HTR-8/SVneo (cell line): Measurements from ENCODE around the gene IDH2.
A peak's percentile ranks its signal among the peaks of the same experiment; 100 is the strongest.

Experiments
- DNase-seq: peaks from one replicate; pipeline ENCODE4 v3.0.0; 2011; ENCODE audit warnings: low spot score, mixed read lengths; ENCODE audit not compliant: insufficient read length
- FAIRE-seq: peaks from 2 replicates; lab custom pipeline; 2011; peaks lifted over from hg19 to GRCh38; lab: Jason Lieb, UNC

IDH2 gene

GRCh38 chr15:90049666-90050604 lies 52.3 kb downstream of the IDH2 start:
- DNase-seq = no peak
- no peak for FAIRE-seq

DNA sequence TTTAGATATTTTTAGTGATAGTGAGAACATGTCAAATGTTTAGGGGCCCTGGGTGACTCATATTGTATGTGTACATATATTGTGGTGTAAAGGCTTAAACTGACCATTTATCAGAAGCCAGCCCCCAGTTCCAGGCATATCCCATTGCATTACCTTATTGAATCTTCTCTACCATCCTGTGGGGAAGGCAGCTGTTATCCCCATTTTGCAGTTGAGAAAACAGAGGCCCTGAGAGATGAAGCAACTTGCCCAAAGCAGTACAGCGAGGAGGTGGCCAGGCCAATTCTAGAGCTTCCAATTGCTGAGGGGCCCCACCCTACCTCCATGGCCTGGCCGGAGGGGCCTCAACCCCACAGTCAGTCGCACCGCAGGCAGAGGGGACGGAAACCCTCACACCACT lies 53.2 kb downstream of the IDH2 start:
- no peak for FAIRE-seq
- DNase-seq = no peak

DNA sequence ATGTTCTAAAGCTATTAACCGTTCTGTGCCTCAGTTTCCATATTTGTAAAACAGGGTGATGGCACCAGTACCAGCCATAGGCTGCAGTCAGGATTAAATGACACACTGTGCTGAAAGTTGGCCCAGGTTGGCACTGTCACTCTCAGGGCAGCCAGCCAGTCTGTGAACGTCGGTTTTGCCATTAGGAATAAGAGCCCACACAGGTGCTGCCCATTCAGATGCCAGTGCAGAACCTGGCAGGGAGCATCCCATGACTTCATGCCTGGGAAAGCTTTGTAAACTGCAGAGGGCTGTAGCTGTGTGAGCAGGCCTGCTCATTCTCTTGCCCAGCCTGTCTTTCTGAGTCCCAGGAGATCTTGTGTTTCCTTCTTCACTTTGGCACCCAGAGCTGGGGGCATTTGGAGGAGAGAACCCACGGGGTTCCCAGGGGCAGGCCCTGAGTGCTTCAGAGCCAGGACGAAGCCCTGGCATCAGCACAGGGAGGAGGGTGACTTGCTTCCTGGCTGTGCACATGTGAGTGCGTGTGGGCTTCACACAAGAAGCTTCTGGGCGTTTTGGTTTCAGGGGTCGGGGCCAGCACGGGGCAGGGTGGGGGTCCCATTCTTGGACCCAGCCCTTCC lies 54.2 kb downstream of the IDH2 start:
- FAIRE-seq (no peak), DNase-seq (no peak)

DNA sequence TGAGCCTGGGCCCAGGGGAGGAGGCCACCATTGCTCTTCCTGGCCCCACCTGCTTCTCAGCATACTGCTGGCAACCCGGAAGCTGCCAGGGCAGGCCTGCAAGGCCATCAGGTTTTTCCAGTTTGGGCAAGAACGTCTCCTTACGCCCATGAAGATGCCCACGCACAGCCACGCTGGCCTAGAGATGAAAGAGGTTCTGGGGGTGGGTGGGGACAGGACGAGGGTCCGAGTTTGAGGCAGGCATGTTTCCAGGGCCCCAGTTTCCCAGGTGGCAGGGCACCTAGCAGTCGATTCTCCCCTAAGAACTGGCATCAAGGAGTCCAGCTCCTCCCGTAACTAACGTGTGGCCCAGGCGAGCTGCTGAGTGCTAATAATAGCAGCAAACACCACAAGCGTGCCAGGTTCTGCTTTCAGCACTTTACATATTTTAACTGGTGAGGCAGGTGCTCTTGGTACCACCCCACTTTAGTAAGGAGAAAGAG lies 55.3 kb downstream of the IDH2 start:
- DNase-seq = no peak
- FAIRE-seq = no peak

DNA sequence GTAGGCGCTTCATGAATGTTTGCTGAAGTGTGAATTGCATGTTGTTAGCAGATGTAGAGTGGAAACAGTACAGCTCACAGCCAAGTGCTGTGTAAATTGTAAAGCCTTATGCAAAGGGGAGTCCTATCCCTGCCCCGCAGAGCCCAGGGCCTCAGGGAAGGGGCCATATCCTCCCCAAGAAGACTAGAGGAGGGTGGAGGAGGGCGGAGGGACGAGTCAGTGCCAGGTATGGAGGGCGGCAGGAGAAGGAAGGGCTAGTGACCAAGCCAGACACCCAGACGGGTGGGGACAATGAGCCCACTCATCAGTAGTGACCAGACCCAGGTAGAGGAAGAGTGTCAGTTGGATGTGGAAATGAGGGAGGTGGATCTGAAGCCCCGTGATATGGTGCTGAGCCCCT lies 56.0 kb downstream of the IDH2 start:
- DNase-seq (no peak), FAIRE-seq (no peak)

DNA sequence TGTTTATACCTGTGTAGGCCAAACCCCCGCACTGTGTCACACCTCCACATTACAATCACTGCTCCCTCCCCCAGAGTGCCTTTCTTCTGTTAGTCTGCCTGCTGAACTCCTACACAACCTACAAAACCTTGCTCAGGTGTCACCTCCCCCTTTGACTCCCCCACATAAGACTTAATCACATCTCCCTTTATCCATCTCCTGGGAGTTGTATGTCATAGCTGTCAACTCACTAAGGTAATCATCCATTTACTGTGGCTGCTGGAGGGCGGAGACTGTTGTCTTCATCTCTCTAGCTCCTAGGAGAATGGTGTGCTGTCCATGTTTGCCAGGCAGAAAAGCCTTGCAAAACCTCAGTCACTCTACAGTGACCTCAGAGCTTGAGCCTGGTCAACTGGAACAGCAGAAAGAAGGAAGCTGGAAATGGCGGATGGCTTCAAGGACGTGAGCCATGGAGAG lies 57.3 kb downstream of the IDH2 start:
- DNase-seq (no peak), FAIRE-seq (no peak)

DNA sequence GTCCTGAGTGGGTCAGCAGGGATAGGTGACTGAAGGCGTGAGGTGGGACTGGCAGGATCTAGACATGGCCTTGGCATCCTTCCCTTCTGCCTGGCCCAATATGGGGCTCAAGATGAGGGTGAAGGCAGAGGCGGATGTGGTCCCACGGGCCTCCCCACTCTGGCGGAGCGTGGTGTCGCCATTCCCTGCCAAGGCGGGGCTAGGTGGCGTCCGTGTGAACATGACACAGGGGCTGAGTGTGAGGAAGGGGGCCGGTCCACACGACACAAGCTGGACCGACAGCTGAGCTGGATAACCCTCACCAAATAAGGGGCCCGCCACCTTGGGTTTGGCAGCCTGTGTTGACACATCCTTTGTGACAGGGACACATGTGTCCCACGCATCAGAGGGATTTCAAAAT lies 58.1 kb downstream of the IDH2 start:
- DNase-seq = no peak
- no peak for FAIRE-seq

GRCh38 chr15:90043530-90044010 lies 58.7 kb downstream of the IDH2 start:
- FAIRE-seq (no peak), DNase-seq (no peak)

DNA sequence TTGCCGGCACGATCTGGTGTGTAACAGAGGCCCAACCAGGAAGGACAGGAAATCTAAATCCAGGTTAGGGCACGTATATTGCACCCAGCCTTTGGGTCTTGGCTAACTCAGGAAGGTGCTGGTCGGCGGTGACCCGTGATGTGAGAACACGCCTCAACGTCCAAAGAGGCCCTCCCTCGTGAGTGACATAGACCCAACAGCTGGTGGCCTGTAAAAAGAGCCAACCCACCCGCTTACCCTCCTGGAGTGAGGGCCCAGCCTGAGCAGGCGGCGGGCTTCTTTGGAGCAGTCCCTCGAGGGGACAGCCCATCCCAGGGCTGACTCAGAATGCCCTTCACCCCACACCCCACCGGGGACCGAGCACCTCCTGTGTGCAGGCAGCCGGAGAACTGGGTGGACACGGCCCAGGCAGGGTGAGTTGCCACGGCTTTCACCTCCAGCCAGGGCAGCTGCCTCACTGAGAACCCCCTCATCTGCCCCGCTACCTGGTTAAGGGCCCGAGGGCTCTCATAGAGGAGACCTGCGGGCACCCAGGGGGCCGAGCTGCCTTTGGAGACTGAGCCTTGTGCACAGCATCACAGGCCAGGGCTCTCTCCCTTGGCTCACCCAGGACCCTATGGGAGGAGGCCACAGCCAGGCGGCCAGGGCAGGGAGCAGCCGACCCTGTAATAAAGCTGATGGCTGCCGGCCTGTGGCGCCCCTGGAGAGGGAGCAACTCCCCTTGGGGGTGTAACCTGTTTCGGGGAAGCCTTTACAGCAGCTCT lies 59.3 kb downstream of the IDH2 start:
- no peak for FAIRE-seq
- DNase-seq = no peak

GRCh38 chr15:90042356-90042755 lies 59.9 kb downstream of the IDH2 start:
- FAIRE-seq (no peak), DNase-seq (no peak)

GRCh38 chr15:90040618-90041017 lies 61.6 kb downstream of the IDH2 start:
- FAIRE-seq = no peak
- DNase-seq = no peak

DNA sequence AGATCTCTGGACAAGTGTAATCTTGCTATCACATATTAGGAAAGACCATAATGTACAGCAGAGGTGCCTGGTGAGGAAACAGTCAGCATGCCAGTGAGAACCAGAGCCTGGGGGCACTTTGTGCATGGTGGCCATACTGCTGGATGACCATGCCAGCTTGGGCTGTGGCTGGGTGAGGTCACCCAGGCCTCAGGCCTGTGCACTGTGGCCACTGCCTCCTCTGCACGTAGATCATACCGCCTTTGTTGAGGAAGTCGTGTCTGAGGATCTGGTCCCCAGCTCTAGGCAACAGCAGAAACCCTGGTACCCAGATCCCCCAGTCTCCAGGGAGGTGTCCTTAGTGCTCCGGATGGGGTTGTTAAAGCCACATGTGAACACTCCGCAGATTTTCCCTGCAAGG lies 62.3 kb downstream of the IDH2 start:
- FAIRE-seq (no peak), DNase-seq (no peak)

- DNase-seq (no peak), FAIRE-seq (no peak)
Measured at GRCh38 chr15:90038632-90039095, 63.6 kb downstream of the IDH2 start.

- no peak for FAIRE-seq
Measured at GRCh38 chr15:90037961-90038631, 64.2 kb downstream of the IDH2 start.

GRCh38 chr15:90037511-90037860 lies 64.8 kb downstream of the IDH2 start:
- DNase-seq = peak; percentile 56
- FAIRE-seq = no peak

More at GRCh38 chr15:90037961-90038631, 64.2 kb downstream of the IDH2 start:
- no peak for DNase-seq

DNA sequence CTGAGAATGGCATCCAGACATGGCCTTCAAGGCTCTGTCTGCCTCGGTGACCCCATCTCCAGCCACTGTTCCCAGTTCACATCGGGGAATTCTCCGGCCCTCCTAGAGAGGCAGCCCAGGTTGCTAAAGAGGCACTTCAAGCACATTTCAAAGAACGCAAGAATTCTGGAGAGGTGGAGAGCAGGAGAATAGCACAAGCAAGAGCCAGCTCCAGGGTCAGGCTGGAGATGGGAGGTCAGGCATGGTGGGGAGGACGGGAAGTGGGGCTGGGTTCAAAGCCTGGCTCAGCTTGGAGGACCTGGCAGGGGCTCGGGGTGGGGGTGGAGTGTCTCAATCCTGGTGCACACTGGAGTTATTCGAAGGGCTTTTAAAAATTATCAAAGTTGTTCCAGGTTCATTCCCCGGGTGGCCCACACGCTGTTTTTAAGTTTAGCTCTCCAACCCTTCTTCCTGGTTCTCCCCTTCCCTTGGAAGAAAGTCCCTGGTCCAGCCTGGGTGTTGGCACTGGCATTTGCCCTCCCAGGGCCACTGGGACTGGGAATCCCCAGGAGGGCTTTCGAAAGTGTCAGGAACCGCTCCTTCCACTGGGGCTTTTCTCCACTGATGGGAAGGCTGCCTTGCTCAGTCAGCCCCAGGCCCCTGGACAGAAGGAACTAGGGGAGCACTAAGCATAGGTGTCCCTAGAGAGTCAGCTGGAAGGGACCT lies 65.3 kb downstream of the IDH2 start:
- DNase-seq (no peak), FAIRE-seq (no peak)

- no peak for DNase-seq
- FAIRE-seq = no peak
Measured at GRCh38 chr15:90036343-90036742, 65.9 kb downstream of the IDH2 start.

- FAIRE-seq = no peak
- DNase-seq = no peak
Measured at GRCh38 chr15:90035840-90036230, 66.4 kb downstream of the IDH2 start.

DNA sequence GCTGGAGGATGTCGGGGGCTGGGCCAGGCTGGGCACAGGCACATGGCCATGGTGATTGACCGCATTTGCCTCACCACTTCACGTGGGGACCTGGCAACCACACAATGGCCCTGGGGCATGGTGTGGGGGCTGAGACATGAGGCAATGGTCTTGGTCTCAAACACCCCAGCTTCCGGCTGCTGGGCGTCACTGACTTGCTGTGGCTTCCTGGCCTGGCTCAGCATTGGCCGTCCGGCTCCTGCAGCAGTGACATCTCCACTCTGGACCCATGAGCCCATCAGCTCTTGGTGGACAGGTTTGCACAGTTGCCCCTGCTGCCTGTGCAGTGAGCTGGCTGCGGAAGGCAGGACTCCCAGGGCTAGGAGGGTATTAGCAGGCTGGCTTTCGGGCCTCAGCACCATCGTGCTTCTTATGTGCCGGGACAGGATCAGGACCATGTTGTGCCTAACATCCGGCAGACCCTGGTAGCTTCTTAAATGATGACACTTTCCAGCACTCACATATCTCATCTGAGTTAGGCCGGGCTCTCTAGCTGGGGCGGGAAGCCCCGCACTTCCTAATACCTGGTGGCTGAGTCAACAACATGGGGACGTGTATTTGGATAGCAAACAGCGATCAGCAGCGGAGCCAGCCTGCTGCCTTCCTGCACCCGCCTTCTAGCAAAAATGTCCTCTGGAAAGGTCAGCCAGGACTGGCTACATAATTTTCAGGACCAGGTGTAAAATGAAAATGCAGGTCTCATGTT lies 67.0 kb downstream of the IDH2 start:
- DNase-seq = peak; percentile 39

More for the DNA sequence above, 67.0 kb downstream of the IDH2 start:
- FAIRE-seq = no peak
